NCI-H1694 treated with DMSO at 0.1 percent for 48 hours (cell line): ENCODE measurements around the gene LRCOL1.
"Not testable (repeated sequence)": the region's sequence is repeated elsewhere in the genome, so short reads cannot be mapped to it uniquely, and the experiment has no call there.

Source experiments
- DNase-seq: peaks from one replicate; lab custom pipeline; 2025; lab: John Stamatoyannopoulos, UW

LRCOL1 gene

DNA sequence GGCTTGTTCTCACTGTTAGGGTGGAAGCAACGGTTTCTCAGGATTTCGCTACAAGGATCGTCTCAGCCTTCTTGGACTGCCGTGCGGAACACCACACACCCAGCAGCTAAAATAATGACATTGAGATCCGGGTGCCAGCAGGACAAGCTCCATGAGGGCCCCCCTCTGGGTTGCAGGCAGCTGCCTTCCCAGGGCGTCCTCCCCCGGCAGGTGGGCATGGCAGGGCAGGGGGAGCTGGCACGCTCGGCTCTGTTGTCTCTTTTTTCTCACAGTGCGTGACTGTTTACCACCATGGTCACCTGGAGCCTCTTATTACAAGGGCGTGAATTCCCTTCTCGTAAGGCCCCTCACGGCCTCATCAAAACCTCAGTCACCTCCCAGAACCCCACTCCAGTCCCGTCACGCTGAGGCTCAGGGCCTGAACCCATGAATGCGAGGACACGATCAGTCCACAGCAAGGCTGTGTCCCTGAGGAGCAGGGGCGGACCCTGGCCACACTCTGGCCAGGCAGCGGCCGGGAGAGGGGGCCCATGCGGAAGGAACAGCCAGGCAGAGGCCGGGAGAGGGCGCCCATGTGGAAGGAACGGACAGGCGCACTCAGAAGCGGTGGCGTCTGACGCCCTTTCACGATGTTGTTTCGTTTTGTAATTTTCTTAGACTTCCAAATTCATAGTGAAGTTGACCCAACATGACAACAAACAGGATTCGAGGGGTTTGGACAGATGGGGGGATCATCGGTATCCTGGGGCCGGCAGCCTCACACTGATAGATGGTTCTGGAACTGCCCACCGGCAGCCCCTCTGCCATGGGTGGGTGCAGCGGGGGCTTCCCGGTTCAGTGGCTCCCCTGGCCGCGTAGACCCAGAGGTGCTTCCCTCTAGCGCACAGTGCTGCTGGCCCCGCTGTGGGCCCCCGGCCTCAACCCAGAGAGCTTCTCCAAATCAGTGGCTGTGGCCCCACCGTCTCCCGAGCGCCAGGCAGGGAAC, 10.0 kb downstream of the LRCOL1 start:
- DNase-seq: no peak

DNA sequence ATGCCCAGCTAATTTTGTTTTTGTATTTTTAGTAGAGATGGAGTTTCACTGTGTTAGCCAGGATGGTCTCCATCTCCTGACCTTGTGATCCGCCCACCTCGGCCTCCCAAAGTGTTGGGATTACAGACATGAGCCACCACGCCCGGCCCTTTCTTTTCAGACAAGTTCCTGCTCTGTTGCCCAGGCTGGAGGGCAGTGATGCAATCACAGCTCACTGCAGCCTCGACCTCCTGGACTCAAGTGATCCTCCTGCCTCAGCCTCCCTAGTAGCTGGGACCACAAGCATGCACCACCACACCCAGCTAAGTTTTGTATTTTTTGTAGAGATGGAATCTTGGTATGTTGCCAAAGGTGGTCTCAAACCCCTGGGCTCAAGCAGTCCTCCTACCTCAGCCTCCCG, 10.9 kb downstream of the LRCOL1 start:
- not testable (repeated sequence) for DNase-seq

- DNase-seq: no peak
Observed at GRCh38 chr12:132597333-132598316, 12.8 kb downstream of the LRCOL1 start.

GRCh38 chr12:132596016-132596415, 14.4 kb downstream of the LRCOL1 start:
- no peak for DNase-seq

DNA sequence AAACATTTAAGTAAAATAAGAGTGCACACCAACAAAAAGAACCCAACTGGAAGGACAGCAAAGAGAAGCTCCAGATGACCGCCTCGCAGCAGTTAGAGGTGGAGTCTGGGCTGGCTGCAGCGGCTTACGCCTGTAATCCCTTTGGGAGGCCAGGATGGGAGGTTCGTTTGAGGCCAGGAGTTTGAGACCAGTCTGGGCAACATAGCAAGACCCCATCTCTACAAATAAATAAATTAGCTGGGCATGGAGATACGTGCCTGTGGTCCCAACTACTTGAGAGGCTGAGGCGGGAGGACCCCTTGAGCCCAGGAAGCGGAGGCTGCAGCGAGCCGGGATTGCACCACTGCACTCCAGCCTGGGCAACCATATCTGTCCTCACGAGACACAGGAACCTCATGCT, 15.2 kb downstream of the LRCOL1 start:
- no peak for DNase-seq

GRCh38 chr12:132593938-132594358, 16.4 kb downstream of the LRCOL1 start:
- DNase-seq: peak; percentile 95

- no peak for DNase-seq
Observed at GRCh38 chr12:132593521-132593920, 16.9 kb downstream of the LRCOL1 start.

GRCh38 chr12:132593071-132593470, 17.3 kb downstream of the LRCOL1 start:
- DNase-seq: no peak

DNA sequence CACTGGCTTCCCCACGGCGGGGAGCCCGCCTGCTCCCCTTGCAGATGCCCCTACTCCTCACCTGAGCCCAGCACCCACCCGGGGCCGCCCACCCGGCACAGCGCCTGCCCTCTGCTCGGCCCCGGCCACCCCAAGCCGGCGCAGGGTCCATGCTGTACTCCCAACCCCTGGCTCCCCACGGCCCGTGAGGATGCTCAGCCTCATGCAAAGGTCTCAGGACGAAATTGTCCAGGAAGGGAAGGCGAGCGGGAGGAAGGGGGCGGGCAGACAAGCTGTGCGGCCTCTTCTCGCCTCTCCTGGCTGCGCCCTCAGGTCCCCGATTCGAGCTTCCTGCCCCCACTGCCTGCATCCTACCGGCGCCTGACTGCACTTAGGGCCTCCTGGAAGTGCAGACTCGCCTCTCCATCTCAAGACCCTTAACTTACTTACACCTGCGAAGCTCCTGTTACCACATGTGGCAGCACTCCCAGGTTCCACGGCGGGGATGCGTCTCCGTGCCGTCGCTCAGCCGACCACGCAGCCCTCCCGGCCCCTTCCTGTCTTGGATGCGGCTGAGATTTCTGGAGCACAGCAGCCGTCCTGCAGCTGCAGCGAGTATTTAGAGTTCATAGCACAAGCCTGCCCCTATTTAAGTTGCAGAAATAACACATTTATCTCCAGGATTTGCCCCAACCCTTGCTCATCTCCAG, 18.0 kb downstream of the LRCOL1 start:
- no peak for DNase-seq

GRCh38 chr12:132591107-132591935, 19.1 kb downstream of the LRCOL1 start:
- DNase-seq: no peak

DNA sequence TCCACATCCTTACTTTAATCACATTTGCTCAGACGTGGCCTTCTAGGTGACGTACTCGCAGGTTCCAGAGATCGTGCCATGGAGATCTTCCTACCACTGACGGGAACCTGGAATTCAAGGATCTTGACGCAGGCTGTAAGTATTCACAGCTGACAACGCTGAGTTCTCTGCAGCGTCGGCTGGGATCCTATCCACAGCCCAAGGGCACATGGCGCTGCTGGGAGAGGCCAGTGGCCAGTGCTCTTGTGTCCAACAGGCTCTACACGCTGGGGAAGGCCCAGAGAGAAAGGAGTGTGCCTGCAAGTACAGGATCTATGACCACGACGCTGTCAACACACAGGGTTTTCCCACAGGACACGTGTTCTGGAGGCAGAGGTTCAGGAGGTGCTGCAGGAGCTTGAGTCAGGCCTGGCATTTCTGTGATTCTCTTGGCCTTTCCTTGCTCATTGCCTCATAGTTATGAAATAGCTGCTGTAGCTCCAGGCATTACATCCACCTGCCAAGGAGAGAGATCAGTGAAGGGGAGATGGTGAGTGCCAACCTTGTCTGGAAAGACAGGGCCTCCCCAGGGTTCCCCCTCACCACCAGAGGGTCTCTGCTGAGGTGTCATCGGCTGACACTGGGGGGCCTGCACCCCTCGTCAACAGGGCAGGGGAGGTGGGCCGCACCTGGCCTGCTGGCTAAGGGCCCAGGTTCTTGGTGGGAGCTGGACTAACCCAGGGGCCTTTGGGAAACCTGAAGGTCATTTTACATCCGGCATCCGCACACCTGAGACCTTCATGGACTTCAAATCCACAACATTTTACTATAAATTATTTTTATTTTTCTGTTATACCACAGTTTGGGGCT, 21.3 kb downstream of the LRCOL1 start:
- no peak for DNase-seq

GRCh38 chr12:132588319-132588718, 22.1 kb downstream of the LRCOL1 start:
- no peak for DNase-seq

DNA sequence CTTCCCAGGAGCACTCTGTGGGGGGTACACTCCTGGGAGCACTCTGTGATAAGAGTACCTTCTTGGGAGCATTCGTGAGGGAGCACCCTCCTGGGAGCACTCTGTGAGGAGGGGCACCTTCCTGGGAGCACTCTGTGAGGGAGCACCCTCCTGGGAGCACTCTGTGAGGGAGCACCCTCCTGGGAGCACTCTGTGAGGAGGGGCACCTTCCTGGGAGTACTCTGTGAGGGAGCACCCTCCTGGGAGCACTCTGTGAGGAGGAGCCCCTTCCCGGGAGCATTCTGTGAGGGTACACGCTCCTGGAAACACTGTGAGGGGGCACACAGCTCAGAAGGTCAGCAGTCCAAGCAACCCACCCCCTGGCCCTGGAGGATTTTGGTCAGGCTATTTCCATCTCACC, 22.6 kb downstream of the LRCOL1 start:
- no peak for DNase-seq

GRCh38 chr12:132586929-132587328, 23.5 kb downstream of the LRCOL1 start:
- DNase-seq: no peak

GRCh38 chr12:132585177-132585576, 25.2 kb downstream of the LRCOL1 start:
- no peak for DNase-seq

- DNase-seq: no peak
Observed at GRCh38 chr12:132584429-132584828, 26.0 kb downstream of the LRCOL1 start.

DNA sequence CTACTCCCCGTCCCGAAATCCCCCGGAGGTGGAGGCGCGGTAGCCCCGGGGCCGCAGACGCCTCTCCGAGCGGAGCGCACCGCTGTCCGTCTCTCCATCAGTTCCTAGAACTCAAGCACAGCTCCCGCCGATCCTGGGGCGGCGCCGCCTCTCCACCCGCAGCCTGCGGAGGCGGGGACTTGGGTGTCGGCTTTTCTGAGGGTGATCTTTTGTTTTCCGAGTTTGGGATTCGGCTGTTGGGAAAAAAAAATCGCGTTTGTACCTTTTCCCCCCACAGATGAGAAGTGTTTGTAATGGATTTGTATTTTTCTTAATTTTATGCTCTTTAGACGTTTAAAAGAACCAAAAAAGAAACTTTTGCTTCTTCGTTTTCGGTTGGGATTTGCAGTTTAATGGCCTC, 26.6 kb downstream of the LRCOL1 start:
- no peak for DNase-seq

DNA sequence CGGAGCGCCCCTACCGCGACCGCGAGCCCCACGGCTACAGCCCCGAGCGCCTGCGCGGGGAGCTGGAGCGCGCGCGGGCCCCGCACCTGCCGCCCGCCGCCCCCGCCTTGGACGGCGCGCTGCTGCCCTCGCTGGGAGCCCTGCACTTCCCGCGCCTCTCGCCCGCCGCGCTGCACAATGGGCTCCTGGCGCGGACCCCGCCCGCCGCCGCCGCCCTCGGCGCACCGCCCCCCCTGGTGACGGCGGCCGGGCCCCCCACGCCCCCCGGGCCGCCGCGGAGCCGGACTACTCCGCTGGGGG, 27.0 kb downstream of the LRCOL1 start:
- DNase-seq: no peak

GRCh38 chr12:132582582-132583410, 27.6 kb downstream of the LRCOL1 start:
- no peak for DNase-seq
